ENCODE measurements around the gene STEAP4.

DNA sequence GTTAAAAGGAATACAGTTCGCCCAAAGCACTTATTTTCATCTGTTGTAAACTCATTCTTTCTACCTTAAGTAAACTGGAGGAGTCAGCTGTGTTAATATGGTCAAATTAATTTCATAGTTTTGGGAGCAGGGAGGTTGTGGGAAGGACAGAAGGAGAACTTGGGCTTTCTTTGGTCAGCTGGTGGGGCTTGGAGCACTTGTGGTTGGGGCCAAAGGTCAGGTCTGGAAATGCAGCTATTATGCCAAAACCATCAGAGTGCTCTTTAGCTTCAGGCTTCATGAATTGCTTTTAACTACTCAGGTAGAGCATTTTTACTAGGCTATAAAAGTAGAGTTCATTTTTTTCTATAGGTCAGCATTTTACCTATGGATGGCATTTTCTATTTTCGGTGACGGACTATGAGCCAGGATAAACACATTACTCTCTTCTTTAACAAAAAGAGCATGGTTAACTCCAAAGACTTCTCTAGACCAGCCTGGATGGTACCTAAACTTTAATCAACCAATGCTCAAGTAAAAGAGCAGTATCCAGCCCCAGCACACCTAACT is 30.0 kb downstream of the STEAP4 start:
- TF ChIP-seq POLR2A (IDR thresholded peaks at IDR 0.05), result no peak
- TF ChIP-seq, protein P1, sequence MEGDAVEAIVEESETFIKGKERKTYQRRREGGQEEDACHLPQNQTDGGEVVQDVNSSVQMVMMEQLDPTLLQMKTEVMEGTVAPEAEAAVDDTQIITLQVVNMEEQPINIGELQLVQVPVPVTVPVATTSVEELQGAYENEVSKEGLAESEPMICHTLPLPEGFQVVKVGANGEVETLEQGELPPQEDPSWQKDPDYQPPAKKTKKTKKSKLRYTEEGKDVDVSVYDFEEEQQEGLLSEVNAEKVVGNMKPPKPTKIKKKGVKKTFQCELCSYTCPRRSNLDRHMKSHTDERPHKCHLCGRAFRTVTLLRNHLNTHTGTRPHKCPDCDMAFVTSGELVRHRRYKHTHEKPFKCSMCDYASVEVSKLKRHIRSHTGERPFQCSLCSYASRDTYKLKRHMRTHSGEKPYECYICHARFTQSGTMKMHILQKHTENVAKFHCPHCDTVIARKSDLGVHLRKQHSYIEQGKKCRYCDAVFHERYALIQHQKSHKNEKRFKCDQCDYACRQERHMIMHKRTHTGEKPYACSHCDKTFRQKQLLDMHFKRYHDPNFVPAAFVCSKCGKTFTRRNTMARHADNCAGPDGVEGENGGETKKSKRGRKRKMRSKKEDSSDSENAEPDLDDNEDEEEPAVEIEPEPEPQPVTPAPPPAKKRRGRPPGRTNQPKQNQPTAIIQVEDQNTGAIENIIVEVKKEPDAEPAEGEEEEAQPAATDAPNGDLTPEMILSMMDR (IDR thresholded peaks at IDR 0.05), result no peak

All from lower leg skin (tissue), 3 donors.